ENCODE results near the gene UBA52.
"Not testable (repeated sequence)": the region's sequence is repeated elsewhere in the genome, so short reads cannot be mapped to it uniquely, and the experiment has no call there.

The UBA52 gene

DNA sequence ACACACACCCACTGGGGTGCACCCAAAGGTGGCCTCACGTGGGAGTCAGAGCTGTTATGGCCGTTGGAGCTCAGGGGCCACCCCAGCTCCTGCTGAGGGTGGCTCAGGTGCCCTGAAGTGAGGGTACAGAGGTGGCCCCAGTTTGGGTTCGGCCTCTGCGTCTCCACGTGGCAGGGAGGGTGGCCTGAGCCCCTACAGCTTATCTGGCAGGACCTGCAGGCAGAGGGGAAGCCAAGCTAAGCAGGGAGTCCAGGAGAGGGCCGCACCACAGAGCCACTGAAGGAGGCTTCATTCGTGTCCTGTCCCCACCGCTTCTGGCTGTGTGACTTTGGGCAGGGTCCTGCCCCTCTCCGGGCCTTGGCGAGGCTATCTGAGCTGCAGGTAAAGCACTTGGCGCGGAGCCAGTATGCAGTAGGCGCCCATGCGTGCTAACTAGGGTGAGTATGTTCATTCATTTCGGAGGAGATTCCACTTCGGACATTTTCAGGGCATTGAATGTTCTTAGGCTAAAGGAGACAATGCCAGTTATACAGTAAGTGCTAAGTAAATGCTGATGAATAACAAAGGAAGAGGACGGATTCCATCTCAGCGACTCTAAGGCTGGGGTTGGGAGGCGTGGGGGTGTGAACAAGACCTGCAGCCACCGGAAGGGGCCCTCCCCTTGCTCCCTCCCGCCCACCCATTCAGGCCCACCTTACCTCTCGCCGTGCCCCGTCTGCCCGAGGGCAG is 21.9 kb downstream of the UBA52 start:
- no peak for DNase-seq

DNA sequence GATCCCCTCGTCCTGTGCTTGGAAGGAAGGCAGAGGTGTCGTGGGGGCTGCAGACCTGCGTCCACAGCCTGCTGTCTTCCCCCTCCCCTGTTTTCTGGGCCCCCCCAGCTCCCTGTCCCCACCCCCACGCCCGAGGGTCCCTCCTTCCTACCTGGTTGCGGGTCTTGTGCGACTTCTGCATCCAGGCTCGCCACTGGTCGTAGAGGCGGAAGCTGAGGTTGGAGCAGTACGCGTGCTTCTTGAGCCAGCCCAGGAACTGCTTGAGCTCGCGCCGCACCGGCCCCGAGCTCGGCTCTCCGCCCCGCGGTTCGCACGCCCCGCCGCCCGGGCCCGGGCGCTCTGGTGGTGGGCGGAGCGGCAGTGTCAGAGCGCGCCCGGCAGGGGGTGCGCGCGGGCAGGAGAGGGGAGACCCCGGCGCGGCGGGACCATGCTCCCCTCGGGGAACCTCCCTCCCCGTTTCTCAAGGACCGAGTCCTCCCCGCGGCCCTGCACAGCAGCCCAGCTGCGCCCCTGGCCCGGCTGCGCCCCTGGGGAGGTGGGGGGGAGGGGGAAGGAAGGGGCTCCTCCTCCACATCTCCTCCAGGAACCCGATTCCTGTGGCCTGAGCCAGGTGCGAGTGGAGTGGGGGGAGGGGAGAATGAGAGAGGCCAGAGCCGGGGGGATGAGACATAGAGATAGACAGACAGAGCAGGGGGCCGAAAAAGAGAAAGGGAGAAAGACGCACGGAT is 22.6 kb downstream of the UBA52 start:
- peak; percentile 70 to 71 for DNase-seq

DNA sequence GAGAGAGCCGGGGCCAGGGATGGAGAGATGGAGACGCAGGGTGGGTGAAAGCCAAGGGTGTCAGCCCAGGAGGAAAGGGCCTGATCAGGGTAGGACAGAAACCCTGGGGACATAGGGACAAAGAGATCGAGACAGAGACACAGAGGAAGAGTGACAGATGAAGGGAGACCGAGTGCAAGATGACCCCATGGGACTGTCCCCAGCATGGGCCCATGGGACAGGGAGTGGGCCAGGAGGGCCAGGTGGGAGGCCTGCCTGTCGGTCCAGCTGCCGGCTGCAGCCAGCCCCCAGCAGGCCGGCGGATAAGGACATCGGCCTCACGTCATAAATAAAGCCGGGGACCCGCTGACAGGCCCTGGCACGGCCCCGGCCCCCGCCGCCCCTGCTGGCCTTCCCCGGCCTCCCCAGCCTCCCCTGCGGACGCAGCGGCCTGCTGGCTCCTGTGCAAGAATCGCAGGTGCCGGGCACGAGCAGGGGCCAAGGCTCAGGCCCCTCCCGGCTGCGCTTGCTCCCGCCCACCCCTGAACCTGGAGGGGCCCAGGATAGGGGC is 23.2 kb downstream of the UBA52 start:
- no peak for DNase-seq

DNA sequence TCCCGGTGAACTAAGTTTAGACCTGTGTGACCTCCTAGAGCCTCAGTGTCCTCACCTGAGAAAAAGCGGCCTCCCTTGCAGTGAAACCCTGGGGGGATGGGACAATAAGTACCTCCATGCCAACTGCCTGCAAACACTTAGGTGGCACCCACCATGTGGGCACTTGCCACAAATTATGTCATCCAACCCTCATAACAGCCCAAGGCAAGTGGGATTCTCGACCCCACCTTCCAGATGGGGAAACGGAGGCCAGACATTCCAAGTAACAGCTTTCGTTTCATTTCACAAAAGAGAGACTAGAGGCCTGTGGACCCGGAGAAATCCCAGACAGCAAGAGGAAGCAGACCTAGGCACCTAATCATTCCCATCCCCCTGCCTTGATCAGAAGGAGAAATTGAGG is 23.8 kb downstream of the UBA52 start:
- no peak for DNase-seq

DNA sequence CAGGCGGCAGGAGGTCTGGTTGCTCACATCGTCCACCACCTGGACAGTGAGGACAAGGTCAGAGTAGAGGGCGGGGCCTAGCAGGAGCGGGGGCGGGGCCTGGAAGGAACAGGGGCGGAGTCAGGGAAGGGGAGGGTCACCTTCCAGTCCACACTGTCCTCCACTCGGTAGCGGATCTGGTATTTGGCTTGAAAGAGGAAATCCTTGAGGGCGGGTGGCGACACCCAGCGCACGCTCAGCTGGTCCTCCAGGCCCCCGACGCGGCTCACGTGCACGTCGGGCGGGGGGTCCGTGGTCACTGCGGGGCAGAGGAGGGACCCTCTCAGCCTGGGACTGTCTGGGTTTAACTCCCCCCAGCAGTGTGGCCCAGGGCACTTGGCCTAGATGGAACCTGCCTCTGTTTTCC is 25.1 kb downstream of the UBA52 start:
- no peak for DNase-seq

DNA sequence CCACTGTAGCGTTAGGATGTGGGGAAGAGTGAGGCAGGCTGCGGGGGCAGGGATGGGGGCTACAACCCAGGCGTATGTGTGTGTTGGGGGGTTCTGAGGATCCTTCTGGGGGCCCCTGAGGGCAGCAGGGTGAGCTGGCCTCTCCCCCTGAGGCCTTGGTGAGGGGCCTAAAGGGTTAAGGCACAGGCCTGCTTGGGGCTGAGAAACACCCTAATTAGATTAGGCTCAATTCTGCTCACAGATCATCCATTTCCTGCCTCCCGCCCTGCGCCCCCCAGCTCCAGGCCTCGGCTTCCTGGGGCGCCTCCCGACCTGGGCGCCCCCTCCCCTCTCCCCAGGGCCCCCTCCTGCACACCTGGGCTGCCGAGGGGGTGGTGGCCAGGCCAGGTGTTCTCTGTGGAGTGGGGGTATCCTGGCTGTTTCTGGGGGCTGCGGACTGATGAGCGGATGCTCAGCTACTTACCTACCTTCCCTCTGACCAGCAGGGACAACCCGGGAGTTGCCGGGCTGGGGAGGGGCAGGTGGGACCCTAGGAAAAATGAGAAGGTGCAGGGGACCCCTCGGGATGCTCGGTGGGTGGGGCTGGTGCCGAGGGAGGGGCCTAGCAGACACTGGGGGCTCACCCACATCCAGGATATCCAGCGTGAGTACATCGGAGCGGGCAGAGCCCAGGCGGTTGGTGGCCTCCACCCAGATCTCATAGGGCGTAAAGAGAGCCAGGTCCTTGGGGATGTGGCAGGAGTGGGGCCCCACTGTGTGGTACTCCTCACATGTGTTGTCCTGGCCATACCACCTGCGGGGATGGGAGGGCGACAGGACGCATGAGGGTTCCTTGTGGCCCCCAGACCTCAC is 26.4 kb downstream of the UBA52 start:
- DNase-seq, result no peak

DNA sequence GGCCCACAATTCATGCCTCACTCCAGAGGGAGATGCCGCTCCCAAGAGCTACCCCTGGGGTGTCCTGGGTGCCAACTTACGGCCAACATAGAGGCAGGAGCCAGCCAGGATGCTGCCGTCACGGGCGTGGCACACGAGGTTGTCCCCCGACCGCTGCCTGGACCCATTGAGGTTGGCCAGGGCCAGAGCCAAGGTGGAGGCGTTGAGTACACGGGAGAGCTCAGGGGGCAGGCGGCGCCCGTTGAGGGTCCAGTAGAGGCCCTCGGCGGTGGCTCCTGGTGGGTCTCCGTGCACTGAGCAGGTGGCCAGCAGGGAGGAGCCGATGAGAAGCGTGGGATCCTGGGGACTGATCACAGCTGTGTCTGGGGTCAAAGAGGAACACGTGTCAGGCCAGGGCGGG is 27.8 kb downstream of the UBA52 start:
- no peak for DNase-seq

DNA sequence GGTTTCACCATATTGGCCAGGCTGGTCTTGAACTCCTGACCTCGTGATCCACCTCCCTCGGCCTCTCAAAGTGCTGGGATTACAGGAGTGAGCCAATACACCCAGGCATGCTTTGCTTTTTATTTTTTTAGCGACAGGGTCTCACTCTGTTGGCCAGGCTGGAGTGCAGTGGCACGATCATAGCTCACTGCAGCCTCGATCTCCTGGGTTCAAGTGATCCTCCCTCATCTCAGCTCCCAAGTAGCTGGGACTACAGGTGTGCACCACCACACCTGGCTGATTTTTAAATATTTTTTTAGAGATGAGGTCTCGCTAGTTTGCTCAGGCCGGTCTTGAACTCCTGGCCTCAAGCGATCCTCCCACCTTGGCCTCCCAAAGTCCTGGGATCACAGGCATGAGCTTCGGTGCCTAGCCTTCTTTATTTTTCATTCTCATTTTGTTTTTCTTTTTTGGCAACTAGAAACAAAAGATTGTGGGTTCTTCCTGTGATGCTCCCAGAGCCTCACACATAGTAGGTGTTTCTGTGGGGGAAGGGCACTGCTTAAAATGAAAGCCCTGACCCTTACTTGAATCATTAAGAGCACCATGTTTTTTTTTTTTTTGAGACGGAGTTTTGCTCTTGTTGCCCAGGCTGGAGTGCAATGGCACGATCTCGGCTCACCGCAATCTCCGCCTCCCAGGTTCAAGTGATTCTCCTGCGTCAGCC is 29.2 kb downstream of the UBA52 start:
- DNase-seq, result not testable (repeated sequence)

DNA sequence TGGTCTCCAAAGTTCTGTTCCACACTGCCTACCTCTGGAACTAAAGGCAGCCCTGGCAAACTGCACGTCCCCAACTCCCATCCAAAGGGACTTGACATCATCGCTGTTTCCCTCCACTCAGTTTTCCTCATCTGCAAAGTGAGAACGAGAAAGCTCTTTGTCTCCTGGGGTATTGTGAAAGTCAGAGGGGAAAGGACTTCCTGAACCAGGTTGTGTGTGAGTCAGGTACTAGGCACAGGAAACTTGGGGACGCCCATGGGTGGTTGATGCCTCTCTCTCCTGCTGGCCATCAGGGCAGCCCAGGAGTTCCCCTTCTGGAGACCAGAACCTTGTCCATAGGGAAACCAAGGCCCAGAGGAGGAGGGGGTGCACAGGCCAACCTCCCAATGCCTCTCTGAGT is 30.2 kb downstream of the UBA52 start:
- no peak for DNase-seq

DNA sequence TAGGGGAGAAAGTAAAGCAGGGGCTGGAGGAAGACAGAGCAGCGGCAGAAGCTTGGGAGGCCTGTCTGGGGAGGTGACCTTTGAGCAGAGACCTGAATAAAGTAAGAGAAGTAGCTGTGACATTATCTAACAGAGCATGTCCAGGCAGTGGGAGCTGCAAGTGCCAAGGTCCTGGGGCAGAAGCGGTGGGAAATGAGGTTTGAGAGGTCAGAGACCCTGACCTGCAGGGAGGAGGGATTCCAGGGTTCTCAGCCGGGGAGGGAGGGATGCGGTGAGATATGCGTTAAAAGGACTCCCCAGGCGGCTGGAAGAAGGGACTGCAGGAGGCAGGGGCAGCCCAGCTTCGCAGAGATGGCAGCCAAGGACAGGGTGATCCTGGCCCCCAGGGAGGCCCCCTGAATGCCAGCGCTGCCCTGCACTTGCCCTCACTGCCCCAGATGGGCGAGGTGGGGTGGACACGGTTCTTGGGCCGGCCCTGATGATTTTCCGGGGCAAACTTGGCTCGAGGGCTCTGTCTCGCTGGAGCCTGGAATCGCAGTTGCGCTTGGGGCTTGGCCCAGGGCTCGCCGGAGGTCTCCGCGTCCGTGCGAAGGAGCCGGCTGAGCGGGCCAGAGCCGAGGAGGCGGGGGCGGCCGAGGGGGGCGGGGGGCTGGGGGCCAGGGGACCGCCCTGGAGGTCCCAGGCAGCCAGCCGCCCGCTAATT is 31.7 kb downstream of the UBA52 start:
- DNase-seq, result no peak

DNA sequence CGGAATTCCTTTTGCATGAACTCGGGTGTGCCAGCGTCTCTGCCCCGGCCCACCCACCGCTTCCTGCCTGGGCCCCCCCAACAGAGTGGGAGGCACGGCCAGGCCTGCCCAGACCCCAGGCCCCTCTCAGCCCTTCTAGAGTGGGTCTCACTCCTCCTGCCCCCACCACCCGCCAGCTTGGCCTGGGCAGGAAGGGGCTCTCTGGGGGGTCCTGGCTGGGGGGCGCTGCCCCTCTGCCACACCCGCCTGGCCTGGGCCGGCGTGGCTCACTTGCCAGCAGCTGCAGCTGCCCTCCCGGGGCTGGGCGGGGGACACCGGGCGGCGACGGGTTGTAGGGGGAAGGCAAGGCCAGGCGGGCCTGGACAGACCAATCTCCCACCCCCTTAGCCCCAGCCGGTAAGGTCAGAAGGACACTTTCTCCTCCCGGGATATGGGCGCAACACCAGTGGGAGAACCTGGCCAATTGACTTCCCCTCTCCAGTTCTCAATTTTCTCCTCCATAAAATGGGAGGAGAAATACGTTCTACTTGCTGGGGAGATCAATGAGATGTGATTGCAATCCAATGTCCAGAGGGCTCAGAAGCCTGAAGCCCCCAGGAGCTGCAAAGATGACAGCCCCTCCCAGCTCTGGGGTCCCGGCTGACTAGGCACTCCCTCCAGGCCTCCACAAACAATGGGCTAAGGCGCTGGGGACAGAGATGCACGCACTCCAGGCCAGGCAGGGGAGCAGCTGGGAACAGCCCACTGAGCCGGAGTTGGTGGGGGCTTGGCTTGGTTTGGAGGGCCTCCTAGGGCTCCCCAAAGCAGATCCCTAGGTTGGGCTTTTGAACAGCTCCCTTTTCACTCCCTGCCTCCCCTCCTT is 32.5 kb downstream of the UBA52 start:
- no peak for DNase-seq

DNA sequence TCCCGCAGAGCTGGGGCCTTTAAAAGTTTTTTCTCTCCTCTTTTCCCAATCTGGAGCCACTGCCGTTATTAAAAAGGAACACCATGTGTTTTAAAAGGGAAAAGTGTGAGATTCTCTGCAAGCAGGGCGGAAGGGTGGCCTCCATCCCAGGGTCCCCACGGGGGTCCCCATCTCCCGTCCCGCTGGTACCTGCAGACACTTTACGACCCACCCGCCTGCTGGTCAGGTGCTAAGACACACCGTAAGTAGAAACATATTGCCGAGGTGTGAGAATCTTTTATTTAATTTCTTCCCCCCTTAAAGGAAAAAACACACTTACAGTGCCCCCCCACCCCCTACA is 33.1 kb downstream of the UBA52 start:
- no peak for DNase-seq

DNA sequence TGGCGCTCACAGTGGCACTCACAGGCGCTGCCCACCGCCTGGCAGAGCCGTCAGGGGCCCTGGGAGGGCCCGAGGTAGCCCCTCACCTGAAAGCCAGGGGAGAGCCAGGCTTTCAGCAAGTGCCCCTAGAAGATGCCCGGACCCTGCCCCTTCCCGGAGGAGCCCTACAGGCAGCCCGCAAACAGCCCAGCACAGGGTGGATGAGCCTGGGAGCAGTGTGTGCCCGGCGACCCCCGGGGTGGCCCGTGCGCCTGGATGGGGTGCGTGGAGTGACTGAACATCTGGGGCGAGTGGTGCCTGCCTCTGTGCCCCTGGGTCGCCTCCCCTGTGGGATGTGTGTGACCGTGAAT is 33.5 kb downstream of the UBA52 start:
- no peak for DNase-seq

DNA sequence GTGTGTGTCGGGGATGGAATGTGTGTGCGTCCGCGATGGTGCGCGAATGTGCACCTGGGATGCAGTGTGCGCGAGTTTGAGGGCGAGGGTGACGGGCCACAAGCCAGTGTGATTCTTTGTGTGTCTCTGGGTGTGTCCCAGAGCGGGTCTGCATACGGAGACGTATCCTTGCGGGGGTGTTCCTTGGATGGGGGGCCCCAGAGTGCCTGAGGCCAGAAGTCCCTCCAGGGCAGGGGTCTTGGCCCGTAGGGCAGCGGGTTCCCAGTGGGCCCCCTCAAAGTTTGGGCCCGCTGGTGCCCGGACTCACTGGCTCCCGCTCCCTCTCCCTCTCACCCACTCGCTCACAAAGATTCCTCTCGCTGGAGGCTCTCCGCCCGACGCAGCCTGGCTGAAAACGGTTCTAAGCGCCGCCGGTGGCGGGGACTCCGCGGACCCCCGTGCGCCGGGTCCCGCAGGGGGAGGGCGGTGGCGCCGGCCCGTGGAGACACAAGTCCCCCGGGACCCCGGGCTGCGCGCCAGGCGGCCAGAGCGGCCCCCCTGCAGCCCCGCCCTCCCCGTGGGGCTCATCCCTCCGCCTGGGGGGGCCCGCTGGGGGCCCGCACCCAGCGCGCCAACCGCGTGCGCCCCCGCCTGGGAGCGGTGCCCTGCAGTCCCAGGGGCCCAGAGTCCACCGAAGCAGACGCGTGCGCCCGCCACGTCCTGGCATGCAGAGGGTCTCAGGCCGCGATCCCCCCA is 34.1 kb downstream of the UBA52 start:
- no peak for DNase-seq

DNA sequence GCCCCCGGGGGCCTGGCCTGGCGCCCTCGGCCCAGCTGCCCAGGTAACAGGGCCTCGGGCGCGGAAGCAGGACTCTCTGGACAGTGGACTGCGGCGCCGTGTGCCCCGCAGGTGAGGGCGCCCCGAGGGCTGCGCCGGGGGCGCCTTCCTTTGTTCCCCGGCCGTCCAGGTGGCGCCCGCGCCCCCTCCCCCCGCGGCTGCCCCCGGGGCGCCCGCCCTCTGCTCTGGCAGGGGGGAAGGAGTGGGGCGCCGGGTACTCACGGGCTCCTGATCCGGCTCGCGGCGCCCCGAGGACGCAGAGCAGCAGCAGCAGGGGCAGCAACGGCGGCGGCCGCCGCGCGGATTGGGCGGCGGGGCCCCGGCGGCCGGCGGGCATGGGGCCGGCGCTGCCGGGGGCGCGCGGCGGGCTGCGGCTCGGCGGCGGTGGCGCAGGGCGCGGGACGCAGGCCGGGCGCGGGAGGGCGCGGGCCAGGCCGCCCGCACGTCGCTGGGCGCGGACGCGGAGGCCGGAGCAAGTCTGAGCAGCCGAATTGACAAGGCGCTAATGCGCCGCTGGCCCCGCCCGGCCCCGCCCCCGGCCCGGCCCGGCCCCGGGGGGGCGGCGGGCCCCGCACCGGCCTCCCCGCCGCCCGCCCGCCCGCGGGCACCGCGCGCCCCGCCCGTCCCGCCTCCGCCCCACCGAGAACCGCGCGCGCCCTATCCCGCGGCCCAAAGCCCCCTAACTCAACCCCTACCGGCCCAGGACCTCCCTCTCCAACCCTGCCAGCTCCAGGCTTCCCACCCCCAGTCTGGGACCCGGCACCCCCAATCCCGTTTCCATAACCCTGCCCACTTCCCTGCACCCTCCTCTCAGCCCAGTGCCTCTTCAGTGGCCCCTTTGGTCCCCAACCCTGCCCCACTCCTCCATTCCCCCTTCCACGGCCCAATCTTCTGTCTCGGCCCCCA is 34.9 kb downstream of the UBA52 start, which contains the start of gene CRLF1:
Gene CRLF1 (minus strand): TSS at position 519 of the 945 bp plus-strand sequence. CDS start 143 bp downstream, at position 376.
- no peak for DNase-seq

DNA sequence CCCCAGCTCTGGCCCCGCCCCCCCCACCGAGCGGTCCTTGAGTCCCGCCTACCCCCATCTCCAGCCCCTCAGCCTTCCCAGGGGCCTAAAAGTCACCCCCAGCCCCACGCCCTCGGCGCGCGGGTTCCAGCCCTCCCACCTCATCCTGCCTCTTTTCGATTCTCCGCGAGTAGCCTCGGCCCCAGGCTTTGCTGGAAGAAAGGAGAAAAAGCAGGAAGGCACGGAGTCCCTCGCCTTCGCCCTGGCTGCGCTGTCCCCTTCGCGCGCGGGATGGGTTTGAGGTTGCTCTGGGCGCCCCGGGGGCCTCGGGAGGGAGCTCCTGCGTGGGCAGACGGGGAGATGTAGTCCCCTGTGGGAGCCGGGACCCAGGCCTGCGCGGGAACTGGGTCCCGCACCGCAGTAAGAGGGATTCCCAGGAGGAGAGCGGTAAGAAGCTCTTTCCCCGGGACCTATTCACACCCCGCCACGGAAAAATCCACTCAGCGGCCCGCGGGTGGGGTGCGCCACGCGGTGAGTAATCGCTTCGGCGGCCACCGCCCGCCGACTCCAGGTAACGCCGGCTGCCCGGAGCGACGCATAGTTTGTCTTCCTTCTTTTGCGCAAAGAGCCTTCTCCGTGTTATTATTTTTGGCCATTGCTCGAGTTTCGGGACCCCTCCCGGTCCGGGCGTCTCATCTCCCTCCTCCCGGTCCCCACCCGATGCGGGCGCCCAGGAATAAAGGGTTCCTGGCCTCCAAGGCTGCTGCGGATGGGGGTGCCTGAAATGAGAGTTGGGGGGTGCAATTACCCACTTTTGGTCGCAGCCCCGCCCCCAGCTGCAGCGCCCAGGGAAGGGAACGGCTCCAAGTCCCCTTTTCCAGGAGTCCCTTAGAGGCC is 35.8 kb downstream of the UBA52 start:
- peak; percentile 45 to 50 for DNase-seq

DNA sequence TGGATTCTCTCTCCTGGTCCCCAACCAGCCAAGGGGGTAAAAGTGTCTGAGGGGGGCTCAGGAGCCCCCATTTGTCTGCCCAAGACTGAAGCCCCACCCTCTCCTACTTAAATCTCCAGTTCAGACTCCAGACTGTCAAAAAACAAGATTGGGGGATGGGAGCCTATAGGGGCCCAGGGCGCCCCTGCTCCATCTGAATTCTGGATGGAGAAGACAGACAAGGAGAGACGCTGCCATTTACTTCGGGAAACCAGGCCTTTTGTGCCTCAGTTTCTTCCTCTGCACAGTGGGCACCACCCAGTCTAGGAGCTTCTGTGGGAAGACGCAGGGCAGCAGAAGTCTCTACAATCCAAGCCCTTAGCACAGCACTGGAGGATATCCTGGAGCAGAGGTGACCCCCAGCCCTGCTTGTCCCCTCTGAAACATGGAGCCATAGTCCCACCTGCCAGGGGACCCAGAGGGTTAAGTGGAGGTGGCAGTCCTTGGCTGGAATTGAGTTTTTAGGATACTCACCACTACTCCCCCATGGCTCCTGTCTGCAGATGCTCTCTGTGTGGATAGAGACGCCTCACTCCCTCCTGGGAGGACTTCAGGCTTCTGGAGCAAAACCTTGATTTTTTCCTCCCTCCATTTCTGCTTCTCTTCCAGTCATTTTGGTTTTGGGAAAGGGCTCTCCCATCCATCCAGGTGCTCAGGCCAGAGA is 36.6 kb downstream of the UBA52 start:
- no peak for DNase-seq

Data from activated CD4-positive, alpha-beta T cell treated with anti-CD3 and anti-CD28 coated beads, Interleukin-2, amount 50 U/mL, for 4 hours (primary cell).